Measurements from ENCODE around the gene GRM1.

GRM1 gene

GRCh38 chr6:146065690-146066089 lies 36.8 kb downstream of the GRM1 start:
- no peak overlapping the region for H3K27ac ChIP-seq
- TF ChIP-seq CTCF (conservative IDR thresholded peaks at IDR 0.05) = no peak

- TF ChIP-seq CTCF (conservative IDR thresholded peaks at IDR 0.05) = no peak
- H3K27ac ChIP-seq = no peak overlapping the region
Observed at GRCh38 chr6:146066506-146066905, 37.6 kb downstream of the GRM1 start.

GRCh38 chr6:146071781-146072180 lies 42.9 kb downstream of the GRM1 start:
- no peak for TF ChIP-seq CTCF (conservative IDR thresholded peaks at IDR 0.05)
- H3K27ac ChIP-seq = no peak overlapping the region

GRCh38 chr6:146077992-146078391 lies 49.1 kb downstream of the GRM1 start:
- no peak for TF ChIP-seq CTCF (conservative IDR thresholded peaks at IDR 0.05)
- no peak overlapping the region for H3K27ac ChIP-seq

- TF ChIP-seq CTCF (conservative IDR thresholded peaks at IDR 0.05) = no peak
- H3K27ac ChIP-seq = no peak overlapping the region
Observed at GRCh38 chr6:146087386-146087785, 58.5 kb downstream of the GRM1 start.

GRCh38 chr6:146090474-146090873 lies 61.6 kb downstream of the GRM1 start:
- no peak overlapping the region for H3K27ac ChIP-seq
- no peak for TF ChIP-seq CTCF (conservative IDR thresholded peaks at IDR 0.05)

- no peak for TF ChIP-seq CTCF (conservative IDR thresholded peaks at IDR 0.05)
Observed at GRCh38 chr6:146092961-146093686, 64.3 kb downstream of the GRM1 start.

More at GRCh38 chr6:146092961-146093686, 64.3 kb downstream of the GRM1 start:
- no peak overlapping the region for H3K27ac ChIP-seq
